HG02678 (cell line): ENCODE measurements around the gene SLC6A13.
"Not testable (repeated sequence)": the region's sequence is repeated elsewhere in the genome, so short reads cannot be mapped to it uniquely, and the experiment has no call there.

Experiments
- ATAC-seq: cut with Tn5 transposase; IDR thresholded peaks from one replicate; pipeline ENCODE4 v1.9.1; 2021; ENCODE audit warnings: mild to moderate bottlenecking, moderate library complexity; ENCODE audit not compliant: unreplicated experiment

The SLC6A13 gene

GRCh38 chr12:218221-218620, 44.4 kb downstream of the SLC6A13 start:
- ATAC-seq, result no peak

- not testable (repeated sequence) for ATAC-seq
Observed at GRCh38 chr12:217029-217428, 45.6 kb downstream of the SLC6A13 start.

- ATAC-seq, result no peak
Observed at GRCh38 chr12:215116-215515, 47.5 kb downstream of the SLC6A13 start.

GRCh38 chr12:214003-214741, 48.5 kb downstream of the SLC6A13 start, which contains the start of gene SLC6A12:
Gene SLC6A12, minus strand, starts transcription at chr12:214157. Its CDS starts 4,171 bp downstream, at chr12:209986.
- ATAC-seq, result no peak

GRCh38 chr12:213527-213932, 49.1 kb downstream of the SLC6A13 start:
- ATAC-seq, result no peak

GRCh38 chr12:212715-213526, 49.7 kb downstream of the SLC6A13 start:
- no peak for ATAC-seq

GRCh38 chr12:212415-212714, 50.3 kb downstream of the SLC6A13 start:
- no peak for ATAC-seq

GRCh38 chr12:211639-212414, 50.8 kb downstream of the SLC6A13 start:
- ATAC-seq, result no peak

- no peak for ATAC-seq
Observed at GRCh38 chr12:211142-211465, 51.5 kb downstream of the SLC6A13 start.

DNA sequence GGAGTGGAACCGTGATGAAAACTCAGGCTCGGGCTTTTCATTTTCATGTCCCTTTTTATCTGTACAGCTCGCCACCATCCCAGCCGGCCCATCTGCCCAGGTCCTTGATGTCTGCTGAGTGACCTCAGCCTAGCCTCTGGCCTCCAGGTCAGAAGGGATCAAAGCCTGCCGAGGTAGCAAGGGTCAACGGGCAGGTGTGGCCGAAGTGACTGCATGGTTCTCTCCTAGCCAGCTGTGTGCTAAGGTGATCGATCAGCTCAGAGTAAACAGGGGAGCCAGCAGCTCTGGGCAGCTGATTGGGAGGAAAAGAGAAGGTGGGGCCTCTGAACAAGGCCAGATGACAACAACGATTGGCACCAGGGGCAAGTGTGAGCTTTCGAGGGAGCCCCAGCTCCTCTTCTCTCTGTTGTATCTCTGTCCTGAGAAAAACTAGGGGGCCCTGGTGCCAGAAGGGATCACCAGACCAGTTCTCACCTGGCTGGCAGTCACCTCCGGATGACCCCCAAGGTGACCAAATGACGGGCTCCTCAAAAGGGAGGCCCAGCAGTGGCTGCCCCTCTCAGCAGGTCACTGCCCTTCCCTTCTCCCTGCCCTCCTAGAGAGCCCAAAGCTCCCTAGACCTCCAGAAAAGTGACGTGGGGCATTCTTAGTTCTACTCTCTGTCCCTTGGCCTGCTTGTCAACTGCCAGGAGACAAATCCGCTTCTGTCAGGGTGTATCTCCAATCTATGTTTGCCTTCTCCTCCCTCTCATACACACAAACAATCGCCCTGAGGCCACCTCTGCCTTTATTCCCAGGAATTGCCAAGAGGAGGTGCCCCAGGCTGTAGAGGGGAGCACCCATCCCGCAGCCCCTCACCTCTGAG, 52.1 kb downstream of the SLC6A13 start:
- ATAC-seq, result no peak

DNA sequence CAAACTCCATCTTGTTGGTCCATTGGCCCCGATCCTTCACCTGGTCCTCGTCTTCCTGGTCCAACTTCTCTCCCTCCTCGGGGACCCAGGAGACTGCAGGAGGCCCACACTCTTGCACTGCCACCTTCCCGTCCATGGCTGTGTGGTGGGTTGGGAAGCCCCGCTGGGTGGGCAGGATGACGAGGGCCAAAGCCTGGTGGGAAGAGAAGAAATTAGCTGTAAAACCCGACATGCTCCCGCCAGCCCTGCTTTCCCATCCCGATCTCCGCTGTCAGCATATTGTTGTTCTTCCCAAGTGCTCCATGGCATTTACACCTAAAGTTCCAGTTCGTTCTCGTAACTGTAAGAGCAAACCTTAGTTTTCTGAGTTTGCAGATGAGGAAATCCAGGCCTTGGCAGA, 52.8 kb downstream of the SLC6A13 start:
- ATAC-seq, result no peak

DNA sequence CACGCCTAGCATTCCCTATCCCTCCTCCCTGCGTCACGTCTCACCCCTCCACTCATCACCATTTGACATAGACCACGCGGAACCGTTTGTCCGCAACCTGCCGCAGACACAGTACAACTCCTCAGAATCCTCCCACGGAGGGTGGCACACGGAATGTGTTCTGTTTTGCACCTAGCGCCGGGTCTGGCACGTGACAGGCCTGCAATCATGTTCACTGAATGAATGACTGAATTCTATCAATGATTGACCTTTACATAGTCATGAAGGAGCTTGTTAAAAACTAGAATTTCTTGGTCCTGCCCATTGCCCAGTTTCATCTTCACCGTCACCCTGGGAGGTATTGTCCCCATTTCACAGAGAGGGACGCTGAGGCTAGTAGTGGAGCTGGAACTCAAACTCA, 53.4 kb downstream of the SLC6A13 start:
- ATAC-seq, result no peak

GRCh38 chr12:208813-209212, 53.8 kb downstream of the SLC6A13 start:
- ATAC-seq, result no peak

- no peak for ATAC-seq
Observed at GRCh38 chr12:207804-208203, 54.8 kb downstream of the SLC6A13 start.

- ATAC-seq, result no peak
Observed at GRCh38 chr12:206746-207440, 55.7 kb downstream of the SLC6A13 start.

- ATAC-seq, result no peak
Observed at GRCh38 chr12:205026-205425, 57.6 kb downstream of the SLC6A13 start.

DNA sequence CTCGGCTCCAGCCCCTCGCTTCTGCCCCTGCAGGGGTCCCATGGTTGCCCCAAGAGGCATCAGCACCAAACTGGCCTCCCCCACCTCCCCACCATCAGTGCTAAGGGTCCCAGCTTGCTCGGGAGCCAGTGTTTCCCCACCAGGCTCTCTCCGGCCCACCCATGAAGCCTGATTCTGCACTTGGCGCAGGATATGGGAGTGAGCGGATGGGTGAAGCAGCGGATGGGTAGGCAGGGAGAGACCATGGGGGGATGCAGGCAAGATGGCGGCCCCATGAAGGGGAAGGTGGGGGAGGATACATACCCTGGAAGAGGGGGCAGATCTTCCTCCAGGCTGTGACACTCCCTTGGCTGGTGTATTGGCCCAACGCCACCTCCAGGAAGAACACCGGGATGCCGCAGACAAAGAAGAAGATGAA, 58.4 kb downstream of the SLC6A13 start:
- ATAC-seq, result no peak

DNA sequence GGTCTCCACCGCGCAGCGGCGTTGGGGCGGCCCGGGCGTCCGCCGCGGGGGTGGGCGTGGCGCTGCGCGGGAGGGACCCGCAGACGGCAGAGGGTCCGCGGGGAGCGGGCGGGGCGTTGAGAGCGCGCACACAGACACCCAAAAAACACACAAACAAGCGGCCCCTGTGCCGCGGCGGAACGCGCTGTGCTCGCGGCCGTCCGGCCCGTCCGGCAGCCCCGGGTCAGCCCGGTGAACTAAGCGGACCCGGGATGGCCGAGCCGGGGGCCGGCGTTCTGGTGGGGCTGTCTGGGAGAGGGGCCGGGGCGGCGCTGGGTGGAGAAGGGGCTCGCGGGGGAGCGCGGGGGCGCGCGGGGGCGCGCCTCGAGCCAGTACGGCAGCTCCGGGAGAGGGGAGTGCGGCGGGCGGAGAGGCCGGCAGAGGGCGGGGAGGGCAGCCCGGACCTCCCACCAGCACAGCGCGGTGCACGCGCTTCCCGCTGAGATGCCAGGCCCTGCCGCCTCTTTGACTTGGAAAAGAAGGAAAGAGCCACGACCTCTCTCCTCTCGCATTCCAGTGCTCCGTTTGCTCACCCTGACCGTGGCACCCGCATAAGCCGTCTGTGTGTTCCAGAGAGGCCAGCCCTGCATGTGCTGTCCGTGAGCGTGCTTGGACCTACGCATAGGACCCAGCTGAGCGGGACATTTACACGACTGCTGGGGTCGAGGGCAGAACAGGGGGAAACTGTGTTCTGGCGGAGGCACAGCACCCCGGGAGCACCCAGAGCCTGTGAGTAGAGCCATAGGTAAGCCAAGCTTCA, 59.0 kb downstream of the SLC6A13 start:
- no peak for ATAC-seq

DNA sequence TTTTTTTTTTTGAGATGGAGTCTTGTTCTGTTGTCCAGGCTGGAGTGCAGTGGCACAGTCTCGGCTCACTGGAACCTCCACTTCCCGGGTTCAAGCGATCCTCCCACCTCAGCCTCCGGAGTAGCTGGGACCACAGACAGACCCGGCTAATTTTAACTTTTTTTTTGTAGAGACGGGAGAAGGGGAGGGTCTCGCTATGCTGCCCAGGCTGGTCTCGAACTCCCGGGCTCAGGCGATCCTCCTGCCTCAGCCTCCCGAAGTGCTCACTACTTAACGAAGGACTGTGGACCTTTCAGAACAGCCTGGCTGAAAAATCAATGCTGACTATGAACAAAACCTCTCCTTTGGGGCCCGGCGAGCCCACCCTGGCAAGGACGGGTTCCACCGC, 59.6 kb downstream of the SLC6A13 start:
- ATAC-seq, result no peak
